Stimulated activated CD4-positive, alpha-beta T cell treated with anti-CD3 and anti-CD28 coated beads, Interleukin-12 subunit alpha, Interleukin-12 subunit beta, amount 100 ng/mL, for 4 hours (primary cell): ENCODE results near the gene GJA1.
"Not testable (repeated sequence)": the region's sequence is repeated elsewhere in the genome, so short reads cannot be mapped to it uniquely, and the experiment has no call there.

Experiments used
- DNase-seq: peaks from one replicate; pipeline ENCODE4 v3.0.0-alpha.2; 2020

Gene GJA1

DNA sequence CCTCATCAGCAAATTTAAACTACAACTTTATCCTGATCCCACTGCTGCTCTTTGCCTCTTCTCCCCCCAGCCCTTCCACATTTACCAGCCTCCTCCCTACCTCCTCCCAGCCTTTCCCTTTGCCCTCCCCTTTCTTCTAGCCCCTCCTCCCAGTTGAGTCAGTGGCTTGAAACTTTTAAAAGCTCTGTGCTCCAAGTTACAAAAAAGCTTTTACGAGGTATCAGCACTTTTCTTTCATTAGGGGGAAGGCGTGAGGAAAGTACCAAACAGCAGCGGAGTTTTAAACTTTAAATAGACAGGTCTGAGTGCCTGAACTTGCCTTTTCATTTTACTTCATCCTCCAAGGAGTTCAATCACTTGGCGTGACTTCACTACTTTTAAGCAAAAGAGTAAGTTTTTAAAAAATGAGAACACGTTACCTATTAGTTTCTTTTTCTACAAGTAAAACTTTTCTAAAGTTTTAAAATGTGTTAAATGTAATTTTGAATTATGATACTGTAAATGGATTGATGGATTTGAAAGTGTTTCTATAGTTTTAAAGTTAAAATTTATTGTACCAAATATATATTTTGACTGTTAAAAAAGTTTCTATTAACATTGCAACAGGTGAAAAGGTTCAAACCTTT, at the start of gene GJA1:
Gene GJA1 (plus strand): TSS at position 203 of the 626 bp plus-strand sequence. CDS start 11,202 bp downstream, outside the sequence.
- no peak for DNase-seq

DNA sequence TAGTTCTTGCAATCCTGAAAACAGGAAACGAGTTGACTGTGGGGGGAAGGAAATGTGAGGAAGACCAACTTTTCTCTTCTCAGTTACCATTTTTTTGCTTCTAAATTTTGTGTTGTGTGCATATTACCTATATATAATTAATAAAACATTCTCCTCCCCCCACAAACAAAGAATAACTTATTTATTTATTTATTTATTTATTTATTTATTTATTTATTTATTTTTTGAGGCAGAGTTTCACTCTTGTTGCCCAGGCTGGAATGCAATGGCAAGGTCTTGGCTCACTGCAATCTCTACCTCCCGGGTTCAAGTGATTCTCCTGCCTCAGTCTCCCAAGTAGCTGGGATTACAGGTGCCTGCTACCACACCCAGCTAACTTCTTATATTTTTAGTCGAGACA, 48.9 kb upstream of the GJA1 start:
- DNase-seq = not testable (repeated sequence)

DNA sequence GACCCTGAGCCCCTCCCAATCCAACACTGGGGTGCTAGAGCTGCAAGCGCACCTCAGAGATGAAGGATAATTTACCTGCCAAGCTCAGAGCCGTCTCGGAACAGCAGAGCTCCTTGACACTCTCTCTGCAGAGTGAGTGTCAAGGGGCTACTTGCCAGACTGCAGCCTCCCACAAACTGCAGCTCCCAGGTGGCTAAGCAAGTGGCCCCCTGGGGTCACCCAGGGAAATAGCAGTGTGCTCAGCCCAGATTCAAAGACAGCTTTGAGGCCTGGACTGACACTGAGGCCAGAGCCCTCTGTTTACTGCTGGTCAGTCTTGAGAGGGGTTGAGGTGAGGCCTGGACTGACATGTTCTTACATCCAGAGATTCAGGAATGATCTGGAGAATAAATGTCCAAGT, 46.0 kb upstream of the GJA1 start:
- DNase-seq = no peak

DNA sequence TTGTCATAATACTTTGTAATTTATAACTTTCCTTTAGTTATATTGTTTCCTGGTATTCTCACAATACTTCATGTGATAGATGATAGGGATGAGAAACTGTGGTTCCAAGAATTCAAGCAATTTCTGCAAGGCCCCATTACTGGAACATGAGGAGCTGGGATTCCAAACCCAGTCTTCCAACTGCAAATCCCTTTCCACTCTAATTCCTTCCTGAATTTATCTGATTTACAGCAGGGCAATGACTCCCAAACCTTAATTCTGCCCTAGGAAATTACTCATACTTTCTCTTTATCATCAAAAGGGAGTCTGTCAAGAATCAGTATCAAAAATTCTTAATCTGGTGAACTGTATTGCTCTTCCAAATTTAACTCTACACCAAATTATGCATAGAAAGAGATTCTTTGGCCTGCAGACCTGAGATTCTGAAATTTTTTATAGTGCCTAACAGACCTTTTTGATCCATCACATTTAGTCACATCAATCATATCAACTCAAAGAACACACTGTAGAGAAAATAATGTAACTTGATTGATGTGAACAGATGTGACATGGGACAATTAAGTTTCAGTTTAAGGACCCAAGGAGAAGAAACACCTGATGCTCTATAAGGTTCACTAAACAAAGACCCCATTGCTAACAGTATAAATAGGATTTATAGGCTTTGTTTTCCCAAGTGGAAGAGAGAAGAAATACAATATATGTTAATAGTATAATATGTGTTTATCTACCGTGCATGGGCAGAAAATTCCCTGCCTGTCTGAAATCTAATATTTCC, 41.5 kb upstream of the GJA1 start:
- no peak for DNase-seq

DNA sequence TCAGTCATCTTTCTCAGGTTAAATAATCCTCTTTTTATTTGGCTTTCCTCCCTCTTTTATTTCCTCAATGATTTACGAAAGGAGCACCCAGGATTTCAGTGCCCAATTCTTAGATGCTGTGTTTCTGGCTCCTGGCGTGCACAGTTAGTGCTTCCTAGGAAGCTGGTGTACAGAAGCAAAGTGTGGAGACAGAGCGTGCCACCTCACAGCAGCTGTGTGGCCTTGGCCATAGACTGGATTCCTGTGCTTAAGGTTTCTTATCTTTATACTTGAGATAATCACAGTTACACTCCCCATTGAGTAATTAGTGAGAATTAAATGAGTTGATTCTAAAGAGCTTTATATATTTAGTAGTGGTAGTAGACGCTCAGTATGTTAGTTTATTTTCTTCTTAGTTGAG, 39.7 kb upstream of the GJA1 start:
- DNase-seq = no peak

DNA sequence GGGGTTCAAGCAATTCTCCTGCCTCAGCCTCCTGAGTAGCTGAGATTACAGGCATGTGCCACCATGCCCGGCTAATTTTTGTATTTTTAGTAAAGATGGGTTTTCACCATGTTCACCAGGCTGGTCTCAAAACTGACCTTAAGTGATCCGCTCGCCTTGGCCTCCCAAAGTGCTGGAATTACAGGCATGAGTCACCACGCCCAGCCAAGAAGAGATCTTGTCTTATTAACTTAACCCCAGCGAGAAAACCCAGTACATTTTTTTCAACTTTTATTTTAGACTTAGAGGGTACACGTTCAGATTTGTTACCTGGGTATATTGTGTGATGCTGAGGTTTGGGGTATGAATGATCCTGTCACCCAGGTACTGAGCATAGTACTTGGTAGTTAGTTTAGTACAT, 38.3 kb upstream of the GJA1 start:
- not testable (repeated sequence) for DNase-seq

DNA sequence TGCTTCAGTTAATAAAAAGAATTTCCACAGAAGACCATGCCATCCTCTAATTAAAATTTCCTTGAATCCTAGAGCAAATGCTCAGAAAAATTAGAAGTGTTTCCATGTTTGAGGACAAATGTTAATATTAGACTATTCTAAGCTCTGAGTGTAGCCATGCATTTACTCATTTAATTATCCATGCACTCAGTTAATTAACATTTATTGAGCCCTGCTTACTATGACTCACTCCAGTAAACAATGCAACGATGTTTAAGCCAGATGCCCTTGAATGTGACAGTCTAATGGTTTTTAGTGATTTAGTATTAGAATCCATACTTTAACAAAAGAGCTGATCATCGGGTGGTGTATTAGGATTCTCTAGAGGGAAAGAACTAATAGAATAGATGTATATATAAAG, 37.3 kb upstream of the GJA1 start:
- DNase-seq = no peak

DNA sequence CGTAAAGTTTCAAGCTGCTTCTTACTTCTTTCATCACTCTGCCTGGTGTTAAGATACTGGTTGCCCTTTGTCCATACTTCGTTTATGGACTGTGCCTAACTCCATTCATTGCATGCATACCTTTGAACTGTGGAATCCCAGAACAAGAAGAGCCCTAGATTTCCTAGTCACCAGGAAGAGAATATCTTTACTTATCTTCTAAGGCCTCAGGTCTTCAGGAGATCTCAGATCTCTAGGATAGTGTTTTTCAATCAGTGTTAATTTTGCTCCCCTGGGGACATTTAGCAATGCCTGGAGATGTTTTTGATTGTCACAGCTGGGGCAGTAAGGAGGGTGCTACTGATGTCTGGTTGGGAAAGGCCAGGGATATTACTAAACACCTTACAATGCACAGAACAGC, 35.5 kb upstream of the GJA1 start:
- DNase-seq = no peak

DNA sequence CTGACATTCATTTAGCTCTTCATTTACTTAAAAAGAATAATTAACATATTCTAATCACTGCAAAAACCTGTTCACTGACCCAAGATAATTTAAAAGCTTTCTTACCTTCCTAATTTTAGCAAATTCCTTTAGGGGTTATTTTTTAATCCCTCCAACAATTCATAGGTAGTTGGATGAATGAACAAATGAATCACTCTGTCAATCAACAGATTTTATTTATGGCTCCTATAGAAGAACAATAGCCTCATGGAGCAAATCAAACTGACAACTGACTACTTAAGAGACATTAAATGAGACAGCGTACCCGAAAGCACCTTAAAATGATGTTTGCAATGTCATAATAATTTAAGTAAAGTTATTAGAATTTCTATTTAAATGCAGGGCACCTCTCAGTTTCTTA, 31.5 kb upstream of the GJA1 start:
- DNase-seq = no peak

DNA sequence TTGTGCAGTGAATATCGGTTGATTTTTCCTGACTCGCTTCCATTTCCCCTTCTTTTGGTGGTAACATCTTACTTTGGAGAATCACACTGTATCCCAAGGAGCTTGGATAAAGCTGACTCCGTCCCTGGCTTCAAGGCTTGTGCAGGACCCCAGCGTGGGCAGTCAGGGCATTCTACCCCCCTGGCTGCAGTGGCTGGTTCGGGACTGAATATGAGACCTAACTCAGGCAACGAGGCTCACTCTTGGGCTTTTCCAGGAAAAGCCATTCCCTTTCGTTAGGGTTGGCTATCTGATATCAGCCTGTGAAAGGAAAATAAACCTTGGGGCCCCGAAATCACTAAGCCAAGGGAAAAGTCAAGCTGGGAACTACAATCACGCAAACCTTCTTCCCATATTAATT, 30.1 kb upstream of the GJA1 start:
- DNase-seq = no peak

DNA sequence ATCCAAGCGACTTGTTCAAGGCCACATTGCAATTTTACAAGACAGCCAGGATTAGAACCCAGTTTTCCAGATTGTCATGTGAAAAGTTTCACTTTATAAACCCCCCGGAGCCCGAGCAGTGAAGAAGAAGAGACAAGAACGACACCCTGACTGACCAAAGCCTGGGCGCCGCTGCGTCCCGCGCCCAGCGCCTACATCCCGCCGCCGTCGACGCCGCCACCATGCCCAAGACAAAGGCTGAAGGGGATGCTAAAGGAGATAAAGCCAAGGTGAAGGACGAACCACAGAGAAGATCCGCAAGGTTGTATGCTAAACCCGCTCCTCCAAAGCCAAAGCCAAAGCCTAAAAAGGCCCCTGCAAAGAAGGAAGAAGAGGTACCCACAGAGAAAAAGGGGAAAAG, 27.1 kb upstream of the GJA1 start:
- DNase-seq = no peak

DNA sequence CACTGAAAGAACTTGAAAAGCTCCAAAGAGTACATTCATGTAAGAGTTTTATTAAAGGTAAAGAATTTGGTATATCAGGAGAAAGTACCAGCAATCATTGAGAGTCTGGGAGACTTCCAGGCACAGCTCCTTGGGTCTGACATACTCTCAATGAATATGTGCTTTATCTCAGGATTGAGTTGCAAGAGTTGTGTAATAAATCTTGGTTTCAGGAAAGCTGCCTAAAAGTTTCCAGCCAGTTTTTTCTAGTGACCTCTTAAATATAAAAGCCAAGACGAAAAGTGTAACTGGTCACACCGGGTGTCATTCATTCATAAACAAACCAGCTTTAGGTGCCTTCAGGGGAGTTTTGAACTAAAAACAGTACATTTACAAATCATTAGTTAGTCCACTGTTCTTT, 21.6 kb upstream of the GJA1 start:
- DNase-seq = no peak

DNA sequence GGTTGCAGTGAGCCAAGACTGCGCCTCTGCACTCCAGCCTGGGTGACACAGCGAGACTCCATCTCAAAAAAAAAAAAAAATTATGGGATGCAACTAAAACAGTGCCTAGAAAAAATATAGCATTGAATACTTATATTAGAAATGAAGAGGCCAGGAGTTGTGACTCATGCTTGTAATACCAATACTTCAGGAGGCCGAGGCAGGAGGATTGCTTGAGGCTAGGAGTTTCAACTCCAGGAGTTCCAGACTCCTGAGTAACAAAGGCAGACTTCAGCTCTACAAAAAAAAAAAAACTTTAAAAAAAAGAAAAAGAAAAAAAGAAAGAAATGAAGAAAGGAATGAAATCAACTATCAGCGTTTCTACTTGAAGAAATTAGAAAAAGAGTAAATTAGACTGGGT, 17.1 kb upstream of the GJA1 start:
- no peak for DNase-seq

DNA sequence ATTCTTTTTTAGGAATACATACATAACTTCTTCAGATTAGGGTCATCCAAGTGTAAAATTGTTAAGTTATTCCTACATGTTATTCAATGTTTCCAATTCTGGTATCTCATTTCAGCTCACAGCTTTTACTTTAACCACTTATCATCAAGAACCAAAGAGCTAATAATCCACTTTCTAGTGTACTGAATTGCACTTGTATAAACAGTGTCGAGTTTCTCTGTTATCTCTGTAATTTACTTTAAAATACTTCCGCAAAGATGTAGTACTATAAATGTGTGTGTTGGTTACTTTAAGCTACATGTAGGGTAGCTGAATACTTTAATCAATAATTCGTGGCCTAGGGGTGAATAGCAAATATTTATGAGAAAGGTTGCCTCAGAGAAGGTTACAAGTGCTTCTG, 8.8 kb upstream of the GJA1 start:
- no peak for DNase-seq

DNA sequence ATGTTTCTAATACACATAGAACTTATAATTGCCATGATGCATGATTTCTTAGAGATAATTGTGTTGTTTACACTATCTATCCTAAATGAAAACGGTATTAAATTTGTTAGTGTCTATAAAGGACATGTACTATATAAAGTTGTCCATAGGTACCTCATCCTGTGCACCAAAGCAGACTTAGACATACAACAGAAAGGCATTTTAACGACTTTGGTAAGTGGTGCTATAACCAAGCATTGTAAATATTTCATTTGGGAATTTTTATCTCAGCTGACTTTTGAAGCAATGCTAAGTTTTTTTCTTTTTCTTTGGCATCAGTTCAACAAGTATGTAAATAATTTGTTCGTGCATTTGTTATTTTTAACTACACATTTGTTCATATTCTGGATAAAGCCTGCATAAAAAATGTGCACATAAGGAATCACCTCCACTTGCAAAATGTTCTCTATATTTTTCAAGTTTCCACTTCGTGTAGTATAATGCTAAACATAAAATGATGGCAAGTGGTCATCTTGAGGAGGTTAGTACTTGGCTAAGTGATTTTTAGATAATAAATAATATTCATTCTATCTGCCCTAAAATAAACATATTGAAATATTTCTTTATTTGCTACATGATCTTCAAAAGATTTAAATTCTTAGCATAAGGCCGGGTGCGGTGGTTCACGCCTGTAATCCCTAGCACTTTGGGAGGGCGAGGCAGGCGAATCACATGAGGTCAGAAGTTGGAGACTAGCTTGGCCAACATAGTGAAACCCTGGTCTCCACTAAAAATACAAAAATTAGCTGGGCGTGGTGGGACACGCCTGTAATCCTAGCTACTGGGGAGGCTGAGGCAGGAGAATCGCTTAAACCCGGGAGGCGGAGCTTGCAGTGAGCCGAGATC, 6.3 kb upstream of the GJA1 start:
- DNase-seq = no peak

DNA sequence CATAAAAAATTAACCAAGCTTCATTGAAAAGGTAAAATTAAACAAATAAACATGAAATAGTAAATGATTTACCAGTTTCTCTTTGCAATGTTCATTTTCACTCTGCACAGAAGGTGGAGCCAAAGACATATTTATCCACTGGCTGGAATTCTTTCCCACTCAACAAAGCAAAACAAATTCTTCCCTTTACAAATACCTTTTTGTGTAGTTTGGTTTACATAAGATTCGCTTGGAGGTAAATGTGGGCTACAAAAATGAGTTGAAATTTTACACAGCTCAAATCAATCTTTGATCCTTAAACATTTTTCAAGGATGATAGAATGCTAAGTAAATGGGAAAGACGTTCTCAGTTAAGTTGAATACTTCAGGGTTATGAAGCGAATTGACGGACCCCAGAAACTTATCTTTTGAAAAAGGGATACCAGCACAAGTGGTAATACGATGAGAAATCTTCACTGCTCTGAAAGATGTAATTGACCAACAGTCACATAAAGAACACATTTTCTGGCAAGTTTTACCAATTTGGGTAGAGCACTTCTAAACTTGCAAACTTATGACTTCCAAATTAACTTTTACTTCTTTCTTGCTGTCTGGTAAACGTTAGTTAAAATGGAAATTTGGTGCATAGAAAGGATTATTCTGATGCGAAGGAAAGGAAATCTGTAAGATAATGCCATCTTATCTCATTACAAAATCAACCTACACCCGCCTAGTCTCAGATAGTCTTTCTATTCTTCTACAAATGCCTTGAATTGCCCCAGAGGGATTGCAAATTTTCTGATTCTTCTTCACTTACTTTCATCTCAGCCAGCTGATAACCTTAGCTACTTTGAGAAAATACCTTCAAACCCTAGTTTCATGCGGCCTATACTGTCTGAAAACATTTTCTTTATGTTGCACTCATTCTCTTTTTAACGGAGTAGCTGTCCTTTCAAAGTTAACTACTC, 4.7 kb upstream of the GJA1 start:
- no peak for DNase-seq

DNA sequence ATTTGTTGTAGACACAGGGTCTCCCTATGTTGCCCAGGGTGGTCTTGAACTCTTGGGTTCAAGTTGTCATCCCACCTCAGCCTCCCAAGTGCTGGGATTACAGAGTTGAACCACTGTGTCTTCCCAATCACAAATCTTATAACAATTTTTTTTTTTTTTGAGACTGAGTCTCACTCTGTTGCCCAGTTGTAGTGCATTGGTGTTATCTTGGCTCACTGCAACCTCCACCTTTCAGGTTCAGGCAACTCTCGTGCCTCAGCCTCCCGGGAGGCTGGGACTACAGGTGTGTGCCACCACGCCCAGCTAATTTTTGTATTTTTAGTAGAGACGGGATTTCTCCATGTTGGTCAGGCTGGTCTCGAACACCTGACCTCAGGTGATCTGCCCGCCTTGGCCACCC, 3.7 kb upstream of the GJA1 start:
- DNase-seq = not testable (repeated sequence)

DNA sequence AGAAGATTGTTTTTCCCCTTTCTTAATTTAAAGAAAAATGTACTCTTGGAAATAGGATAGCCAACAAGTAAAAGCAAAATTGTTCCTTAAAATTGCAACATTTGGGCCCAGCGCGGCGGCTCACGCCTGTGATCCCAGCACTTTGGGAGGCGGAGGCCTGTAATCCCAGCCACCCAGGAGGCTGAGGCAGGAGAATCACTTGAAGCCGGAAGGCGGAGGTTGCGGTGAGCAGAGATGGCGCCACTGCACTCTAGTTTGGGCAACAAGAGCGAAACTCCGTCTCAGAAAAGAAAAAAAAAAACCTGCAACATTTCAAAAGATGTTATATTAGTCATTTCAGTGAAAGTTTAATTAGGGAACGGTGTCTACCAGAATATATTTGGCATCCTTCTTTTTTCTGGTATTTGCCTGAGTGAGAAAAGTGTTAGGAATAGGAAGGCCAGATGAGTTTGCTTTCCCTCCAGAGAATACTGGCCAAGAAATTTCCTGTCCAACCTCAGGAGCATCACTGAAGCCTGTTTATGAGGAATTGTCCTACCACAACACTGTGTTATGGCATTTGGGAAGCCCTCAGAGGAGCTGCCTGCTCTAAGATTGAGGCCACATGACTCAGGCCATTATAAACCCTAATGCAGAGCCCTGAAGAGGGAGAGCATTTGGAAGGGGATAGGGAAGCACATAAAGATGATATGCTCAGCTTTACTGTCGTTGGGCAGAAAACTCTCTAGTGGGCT, 1.2 kb upstream of the GJA1 start:
- DNase-seq = no peak

DNA sequence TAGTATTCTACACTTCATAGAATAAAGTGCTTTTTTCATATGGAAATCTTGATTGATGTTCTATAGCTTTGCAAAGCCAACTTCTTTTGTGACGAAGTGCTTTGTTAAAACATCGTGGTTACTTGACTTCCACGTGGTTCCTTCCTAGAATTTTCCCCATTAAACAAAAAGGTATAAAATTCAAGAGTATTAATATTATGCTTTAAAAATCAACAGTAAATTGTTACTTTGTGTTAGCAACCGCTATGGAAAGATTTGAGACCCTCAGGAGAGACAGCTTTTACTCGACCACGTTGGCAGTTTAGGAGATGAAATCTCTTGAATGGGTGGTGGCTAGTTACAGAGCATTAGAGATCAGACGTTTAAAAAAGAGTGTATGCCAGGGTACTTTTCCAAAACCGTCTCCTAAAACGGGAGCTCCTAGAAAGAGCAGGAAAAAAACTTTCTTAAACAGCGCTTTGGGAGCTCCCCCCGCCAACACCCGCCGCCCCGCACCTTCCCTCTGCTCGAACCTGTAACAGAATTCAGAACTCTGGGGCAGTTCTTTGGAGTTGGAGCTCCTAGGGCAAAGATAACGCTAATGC, 920 bp downstream of the GJA1 start:
- no peak for DNase-seq

DNA sequence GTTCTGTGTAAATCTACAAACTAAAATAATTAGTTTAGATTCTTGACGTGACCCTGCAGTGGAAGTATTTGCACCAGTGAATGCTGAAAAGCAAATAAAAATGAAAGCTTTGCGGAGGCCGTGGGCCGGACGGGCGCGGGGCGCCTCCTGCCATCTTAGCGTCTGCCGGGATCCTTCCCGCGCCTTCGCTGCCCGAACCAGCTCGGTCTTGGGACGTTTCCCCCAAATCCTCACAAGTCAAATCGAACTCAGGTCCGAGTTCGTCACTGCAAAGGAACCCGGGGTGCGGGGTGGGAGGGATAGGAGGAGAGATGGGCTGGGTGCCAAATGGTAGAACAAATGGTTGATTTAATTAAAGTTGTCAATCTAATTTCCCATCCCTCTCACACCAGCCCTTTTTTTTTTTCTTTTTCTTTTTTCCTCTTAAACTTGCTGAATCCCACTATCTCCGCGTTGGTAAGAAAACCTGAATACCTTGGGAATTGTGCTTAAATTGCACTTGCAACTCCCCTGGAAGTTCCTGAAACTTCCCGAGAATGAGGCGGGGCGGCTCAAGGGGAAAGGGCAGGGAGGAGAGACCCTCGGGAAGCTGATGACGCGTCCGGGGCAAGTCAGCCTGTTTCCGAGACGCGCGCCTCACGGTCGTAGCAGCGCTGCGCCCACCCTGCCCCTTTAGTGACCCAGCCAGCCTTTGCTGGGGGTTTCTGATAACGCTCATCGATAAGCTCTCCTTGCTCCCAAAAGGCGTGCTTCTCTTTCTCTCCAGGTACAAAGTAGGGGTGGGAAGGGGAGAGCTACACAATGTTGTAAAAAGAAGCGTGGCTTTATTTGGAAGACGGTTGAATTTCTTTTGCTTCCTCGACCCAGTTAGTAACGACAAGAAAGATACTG, 1.8 kb downstream of the GJA1 start:
- DNase-seq = peak; percentile 8
